ENCODE results near the gene RNF19B.
"Not testable (repeated sequence)": the region's sequence is repeated elsewhere in the genome, so short reads cannot be mapped to it uniquely, and the experiment has no call there.

The RNF19B gene

GRCh38 chr1:32927441-32927840 is 37.2 kb downstream of the RNF19B start:
- no peak for DNase-seq

- DNase-seq: no peak
Measured at GRCh38 chr1:32926562-32926961, 38.0 kb downstream of the RNF19B start.

- no peak for DNase-seq
Measured at GRCh38 chr1:32925403-32926162, 39.0 kb downstream of the RNF19B start.

GRCh38 chr1:32924881-32925344 is 39.7 kb downstream of the RNF19B start:
- no peak for DNase-seq

- DNase-seq: no peak
Measured at GRCh38 chr1:32920833-32921232, 43.8 kb downstream of the RNF19B start.

- no peak for DNase-seq
Measured at GRCh38 chr1:32919811-32920733, 44.5 kb downstream of the RNF19B start.

GRCh38 chr1:32918179-32918578 is 46.4 kb downstream of the RNF19B start:
- no peak for DNase-seq

GRCh38 chr1:32917521-32917920 is 47.1 kb downstream of the RNF19B start:
- no peak for DNase-seq

GRCh38 chr1:32915766-32916706 is 48.6 kb downstream of the RNF19B start:
- no peak for DNase-seq

- DNase-seq: no peak
Measured at GRCh38 chr1:32910319-32910718, 54.3 kb downstream of the RNF19B start.

GRCh38 chr1:32907435-32907834 is 57.2 kb downstream of the RNF19B start:
- DNase-seq: no peak

GRCh38 chr1:32906654-32907053 is 58.0 kb downstream of the RNF19B start:
- no peak for DNase-seq

- DNase-seq: not testable (repeated sequence)
Measured at GRCh38 chr1:32905588-32905987, 59.0 kb downstream of the RNF19B start.

GRCh38 chr1:32904797-32905196 is 59.8 kb downstream of the RNF19B start:
- DNase-seq: no peak

GRCh38 chr1:32903991-32904785 is 60.4 kb downstream of the RNF19B start:
- DNase-seq: no peak

GRCh38 chr1:32902535-32902920 is 62.1 kb downstream of the RNF19B start:
- DNase-seq: no peak

- no peak for DNase-seq
Measured at GRCh38 chr1:32901823-32902534, 62.6 kb downstream of the RNF19B start.

GRCh38 chr1:32900956-32901822 is 63.4 kb downstream of the RNF19B start, which contains the start of gene TMEM54:
Gene TMEM54 (minus strand): TSS chr1:32901389. CDS start chr1:32901238, 151 bp downstream.
- no peak for DNase-seq

GRCh38 chr1:32900371-32900955 is 64.1 kb downstream of the RNF19B start:
- no peak for DNase-seq
